NK-92 (cell line): ENCODE data around the gene CXCR4.
"Not testable (repeated sequence)": the region's sequence is repeated elsewhere in the genome, so short reads cannot be mapped to it uniquely, and the experiment has no call there.

Experiments used
- DNase-seq: peaks from one replicate; lab custom pipeline; 2025; ENCODE audit not compliant: unreplicated experiment; lab: John Stamatoyannopoulos, UW

CXCR4 gene

DNA sequence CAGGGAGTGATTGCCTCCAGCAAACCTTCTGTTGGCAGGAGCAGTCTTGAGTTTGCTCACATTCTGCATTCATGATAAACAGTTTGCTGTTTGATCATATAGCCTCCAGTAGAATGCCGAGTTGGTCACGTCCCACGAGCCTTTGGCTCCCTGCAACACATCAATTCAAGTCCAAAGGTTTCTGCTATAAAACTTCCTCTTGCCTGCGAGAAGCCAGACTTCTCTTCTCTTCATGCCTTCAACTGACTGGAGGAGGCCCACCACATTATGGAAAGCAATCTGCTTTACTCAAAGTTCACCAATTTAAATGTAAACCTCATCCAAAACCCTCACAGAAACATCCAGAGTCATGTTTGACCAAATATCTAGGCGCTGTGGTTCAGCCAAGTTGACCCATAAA is 40.8 kb downstream of the CXCR4 start:
- DNase-seq = no peak

DNA sequence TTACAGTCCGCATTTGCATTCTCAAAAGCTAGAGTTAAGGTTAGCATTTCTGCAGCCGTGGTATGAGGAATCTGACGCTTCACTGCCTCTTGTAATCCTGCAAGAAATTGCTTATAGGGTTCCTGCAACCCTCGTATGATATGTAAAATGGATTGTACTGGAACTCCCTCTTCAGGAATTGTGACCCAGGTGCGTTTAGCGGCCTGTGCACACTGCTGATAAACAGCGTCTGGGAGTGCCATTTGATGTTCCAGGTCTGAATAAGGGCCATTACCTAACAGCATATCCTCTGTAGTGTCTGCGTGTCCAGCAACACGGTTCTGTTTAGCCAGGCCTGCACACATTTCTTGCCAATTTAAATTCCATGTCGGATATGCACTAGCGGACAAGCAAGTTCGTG is 42.5 kb downstream of the CXCR4 start:
- DNase-seq = no peak

DNA sequence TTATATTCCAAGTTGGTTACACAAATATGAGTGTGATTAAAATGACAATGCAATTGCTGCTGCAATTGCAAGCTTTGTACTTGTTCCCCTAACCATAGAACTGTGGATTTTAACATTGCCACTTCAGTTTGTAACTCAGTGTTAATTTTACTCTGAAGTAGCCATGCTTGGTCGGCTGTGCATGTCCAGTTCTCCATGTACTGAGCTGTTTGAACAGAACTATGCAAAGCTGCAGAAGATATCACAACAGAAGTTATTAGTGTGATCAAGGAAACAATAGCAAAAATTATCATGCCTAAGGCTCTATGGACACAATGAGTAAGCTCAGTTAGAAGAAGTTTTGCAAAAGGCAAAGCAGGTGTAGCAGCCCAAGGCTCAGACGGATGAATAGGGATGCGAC is 45.3 kb downstream of the CXCR4 start:
- DNase-seq = no peak

DNA sequence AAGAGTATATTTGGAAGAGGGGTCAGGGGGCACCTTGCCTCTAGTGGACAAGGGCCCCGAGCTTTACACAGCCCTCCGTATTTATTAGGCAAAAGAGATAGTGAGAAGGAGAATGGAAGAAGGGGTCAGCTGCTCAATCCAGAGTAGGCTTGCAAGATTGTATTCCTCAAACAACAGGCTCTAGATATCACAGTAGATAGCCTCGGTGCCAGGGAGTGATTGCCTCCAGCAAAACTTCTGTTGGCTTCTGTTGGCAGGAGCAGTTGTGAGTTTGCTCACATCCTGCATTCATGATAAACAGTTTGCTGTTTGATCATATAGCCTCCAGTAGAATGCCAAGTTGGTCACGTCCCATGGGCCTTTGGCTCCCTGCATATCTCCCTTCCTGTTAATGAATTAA is 46.1 kb downstream of the CXCR4 start:
- DNase-seq = not testable (repeated sequence)

DNA sequence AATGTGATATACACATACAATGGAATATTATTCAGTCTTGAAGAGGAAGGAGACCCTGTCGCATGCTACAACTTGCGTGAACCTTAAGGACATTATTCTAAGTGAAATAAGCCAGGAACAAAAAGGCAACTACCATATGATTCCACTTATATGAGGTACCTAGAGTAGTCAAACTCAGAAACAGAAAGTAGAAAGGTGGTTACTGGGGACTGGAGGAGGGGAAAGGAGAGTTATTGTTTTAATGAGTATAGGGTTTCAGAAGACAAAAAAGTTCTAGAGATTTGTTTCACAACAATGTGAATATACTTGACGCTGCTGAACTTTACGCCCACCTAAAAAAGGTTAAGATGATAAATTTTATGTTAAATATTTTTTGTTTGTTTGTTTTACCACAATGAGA is 47.0 kb downstream of the CXCR4 start:
- no peak for DNase-seq

DNA sequence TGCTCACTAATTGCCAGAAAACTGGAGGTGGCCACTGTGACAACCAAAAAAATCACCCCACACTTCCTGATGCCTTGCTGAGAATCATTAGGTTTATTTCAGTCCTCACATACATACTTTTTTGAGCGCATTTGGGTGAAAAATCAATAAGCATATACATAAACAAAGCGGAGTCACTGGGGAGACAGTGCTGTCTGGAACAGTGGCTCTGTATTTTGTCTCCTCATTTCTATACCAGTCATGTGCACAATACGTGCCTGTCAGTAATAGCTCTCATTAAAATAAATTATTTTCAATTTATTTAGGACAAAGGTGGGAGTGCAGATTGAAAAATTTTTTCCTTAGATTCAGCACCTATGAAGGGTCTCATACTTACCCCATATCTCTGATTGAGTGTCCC is 48.2 kb downstream of the CXCR4 start:
- DNase-seq = no peak

DNA sequence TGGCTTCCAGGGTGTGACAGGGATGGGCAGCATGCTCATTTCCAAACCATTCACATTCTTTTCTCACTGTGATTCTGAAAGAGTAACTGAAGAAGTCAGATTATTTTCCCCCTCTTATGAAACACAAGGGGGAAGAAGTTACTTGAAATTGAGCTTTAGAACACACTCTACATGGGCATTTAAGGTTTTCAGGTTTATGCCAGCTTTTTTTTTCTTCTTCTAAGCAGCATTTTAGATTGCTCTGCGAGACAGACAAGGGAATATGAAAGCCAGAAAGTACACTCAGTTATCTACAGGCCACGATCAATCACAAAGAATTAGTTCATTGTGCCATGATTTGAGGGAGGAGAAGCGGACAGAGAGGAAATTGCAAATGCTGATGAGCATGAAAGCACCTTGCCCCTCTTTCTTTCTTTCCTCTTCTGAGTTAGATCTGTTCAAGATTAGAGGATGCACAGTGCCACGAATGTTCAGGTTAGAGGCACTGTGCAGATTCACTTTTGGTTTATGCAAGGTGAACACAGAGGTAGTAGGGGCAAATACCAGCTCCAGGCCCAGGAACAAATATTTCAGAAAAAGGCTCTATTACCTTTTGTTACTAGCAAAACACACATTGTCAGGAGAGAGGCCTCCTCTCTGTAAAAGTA is 49.2 kb downstream of the CXCR4 start:
- no peak for DNase-seq

DNA sequence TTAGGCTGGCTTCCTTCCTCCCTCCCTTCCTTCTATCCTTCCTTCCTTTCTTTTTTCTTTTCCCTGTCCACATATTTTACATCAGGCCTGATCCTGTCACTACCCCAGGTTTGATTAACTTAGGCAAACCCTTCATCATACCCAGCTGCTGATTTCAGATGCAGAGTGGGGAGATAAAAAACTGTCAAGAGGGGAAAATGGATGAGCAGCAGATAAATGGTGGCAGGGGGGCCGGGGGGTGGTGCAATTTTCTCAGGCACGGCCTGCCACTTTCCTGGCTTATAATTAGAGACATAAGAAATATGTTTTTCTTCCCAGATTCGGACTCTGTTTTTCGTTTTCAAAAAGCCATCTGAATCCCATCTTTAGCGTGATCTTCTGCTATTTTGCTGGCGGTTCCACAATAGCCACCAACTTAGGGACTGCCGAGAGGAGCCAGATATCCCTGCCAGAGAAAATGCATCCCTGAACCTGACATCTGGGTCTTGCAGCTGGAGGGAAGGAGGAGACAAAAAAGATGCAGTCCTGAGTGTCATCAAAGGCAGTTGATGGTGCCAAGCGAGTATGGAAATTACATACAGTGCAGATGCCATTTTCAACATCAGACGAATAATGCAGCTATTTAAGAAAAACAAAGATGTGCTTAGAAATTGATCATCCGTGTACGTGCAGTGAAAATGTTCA is 49.9 kb downstream of the CXCR4 start:
- no peak for DNase-seq

DNA sequence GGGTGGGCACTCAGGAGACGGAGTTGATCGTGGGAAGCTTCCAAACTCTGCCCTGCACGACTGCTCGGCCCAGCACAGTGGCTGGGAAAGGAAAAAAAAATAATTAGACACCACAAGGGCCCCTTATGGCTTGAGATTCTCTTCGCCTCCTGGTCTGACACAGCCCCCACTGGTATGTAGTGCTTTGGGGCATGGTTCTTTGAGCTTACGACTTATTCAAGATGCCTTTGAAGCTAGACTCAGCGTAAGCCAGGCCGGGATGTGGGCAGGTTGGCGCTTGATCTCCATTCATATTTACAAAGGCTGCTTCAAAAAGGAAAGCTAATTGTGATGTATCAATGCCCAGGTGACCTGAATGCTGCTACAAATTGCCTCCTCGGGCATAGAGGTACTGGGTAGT is 50.5 kb downstream of the CXCR4 start:
- DNase-seq = no peak

DNA sequence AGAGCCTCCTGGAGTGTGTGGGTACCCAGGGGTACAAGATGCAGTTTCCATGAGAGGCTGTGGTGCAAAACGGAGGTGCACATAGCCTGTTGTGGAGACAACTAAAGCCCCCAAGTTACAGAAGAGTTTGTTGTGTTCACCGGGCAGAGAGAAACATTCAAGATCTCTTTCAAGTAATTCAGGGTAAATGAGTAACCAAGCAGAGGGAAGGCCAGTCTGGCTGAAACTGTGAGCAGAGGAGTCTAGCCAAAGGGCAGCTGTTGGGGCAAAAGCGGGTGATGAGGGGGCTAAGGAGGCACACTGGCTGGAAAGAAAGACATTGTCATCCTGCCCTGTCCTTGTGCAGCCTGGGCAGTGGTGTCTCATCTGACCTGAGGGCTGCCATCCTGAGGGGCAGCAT is 52.0 kb downstream of the CXCR4 start:
- DNase-seq = no peak

DNA sequence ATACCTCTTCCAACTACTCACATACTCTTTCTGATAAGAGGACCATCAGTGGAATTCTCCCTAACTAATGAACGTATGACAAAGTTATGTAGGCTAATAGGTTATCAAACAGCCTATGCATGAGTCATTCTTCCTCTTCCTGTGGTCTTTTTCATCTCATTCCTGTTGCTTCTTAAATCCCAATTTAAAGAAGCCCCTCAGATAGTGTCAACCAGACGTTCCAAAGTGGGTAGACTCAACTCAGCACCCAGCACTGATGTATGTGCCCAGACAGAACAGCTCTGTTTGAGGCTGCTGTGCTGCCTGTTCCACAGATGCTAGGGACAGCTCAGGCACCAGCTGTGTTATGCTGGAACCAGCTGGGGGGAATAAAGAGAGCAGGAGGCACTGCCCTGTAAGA is 52.6 kb downstream of the CXCR4 start:
- DNase-seq = no peak
